NCI-H2029 (cell line): Measurements from ENCODE around the gene CCDC82.

Experiments
- DNase-seq: peaks from one replicate; lab custom pipeline; 2025; lab: John Stamatoyannopoulos, UW

Gene CCDC82

GRCh38 chr11:96361778-96362177, 27.9 kb downstream of the CCDC82 start:
- no peak for DNase-seq

GRCh38 chr11:96358321-96358720, 31.4 kb downstream of the CCDC82 start:
- DNase-seq = no peak

DNA sequence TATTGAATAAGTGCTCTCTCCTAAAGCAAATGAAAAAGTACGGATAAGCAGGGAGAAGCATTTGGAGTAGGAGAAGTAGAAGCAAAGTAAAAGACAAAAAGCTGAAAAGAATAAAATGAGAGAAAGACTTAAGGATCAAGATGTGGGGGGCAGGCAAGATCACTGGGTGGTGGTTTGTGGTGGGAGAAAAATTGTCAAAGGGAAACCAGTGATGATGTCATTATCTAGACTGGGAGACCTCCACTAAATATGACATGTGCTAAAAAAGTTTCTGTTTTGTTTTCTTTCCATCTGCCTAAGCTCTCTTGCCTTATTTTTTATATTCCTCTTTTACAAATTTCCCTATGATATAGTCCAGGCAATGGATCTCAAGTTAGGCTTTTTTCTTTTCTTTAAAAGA, 31.9 kb downstream of the CCDC82 start:
- DNase-seq = no peak

GRCh38 chr11:96356848-96357247, 32.9 kb downstream of the CCDC82 start:
- DNase-seq = no peak

GRCh38 chr11:96342961-96343711, 46.6 kb downstream of the CCDC82 start, which contains the start of gene MAML2:
TSS of gene MAML2 (minus strand) at chr11:96343195. CDS start at chr11:96341895, 1,300 bp downstream.
- peak; percentile 42 for DNase-seq

DNA sequence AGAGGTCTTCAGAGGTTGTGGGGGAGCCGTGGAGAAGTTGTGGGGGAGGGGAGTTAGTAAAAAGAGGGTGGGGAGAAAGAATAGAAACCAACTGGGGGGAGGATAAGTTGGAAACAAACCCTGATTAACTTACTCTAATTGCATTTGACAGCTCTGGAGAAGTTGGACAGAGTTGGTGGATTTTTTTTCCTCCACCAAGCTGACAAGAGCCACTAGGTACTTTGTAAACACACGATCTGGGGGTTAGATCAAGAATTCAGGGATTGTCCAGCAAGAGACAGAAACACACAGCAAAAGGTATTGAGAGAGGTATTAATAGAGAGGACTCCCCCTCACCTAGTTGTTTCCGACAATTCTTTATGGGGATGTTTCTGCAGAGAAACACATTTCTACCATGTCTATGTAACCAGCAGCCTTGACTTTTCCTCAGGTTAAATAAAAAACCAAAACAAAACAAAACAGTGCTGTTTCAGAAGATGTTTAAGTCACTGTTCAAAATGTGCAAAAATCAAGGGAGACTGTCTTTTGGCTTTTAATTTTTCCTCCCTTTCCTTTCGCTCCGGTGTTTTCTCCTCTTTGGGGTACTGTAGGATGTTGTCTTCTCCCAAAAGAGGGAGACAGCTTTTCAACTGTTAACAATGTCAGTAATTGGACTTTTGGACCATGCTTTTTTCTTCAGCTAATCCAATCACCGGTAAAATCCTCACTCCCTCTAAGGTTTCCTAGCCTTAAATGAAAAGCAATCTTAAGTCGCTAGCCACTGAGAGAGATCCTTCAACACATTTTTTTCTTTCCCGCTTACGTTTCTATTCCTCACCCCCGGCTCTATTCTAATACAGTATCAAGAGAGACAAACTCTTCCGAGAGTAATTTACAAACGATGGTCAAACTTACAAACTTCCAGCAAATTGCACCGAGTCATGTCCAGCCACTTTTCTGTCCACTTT, 47.4 kb downstream of the CCDC82 start:
- DNase-seq = no peak

DNA sequence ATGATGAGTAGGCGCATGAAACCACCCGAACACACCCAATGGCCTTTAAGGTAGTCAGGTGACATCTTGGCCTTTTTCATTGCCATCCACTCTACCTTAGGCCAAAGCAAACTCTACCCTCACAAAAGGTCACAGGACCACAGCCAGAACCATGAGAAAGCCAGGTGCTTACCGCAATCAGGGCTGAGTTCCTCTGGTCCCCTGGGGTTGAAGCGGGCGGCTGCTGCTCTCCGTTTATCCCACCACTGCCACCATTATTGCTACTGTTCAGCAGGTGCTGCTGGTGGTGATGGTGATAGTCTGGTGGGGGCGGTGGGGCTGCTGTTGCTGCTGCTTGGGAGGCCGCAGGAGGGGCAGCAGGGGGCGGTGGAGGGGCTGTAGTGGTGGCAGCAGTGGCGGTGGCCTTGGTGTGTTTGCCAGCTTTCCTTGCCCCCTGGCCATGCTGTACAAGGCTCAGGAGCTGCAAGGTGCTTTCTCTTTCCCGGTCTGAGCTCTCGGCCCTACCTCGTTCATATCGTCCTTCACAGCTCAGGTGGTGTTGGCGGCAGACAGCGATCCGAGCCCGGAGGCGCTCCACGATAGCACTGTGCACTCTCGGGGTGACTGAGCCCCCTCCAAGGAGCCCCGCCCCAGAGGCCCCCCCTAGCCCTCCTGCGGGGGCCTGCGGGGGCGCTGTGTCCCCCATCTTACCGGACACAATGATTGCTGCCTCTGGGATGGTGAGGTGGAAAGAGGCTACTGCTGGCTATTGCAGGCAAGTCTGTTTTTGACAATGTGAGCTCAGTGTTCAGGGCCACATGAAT, 48.3 kb downstream of the CCDC82 start:
- DNase-seq = no peak

DNA sequence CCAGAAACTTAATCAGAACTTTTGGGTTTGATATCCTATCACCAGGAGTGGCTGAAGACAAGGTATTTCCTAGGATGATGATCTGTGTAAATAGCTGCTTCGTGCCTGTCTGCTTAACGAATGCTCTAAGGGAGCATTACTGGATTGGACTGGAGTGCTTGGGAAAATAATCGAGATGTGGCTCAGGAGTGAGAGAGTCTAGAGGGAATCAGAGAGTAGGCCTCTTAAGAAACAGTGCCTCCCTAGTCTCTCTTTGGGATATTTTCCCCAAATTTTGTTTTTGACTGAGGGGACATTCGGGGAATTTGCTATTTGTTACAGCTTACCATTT, 49.2 kb downstream of the CCDC82 start:
- DNase-seq = no peak

DNA sequence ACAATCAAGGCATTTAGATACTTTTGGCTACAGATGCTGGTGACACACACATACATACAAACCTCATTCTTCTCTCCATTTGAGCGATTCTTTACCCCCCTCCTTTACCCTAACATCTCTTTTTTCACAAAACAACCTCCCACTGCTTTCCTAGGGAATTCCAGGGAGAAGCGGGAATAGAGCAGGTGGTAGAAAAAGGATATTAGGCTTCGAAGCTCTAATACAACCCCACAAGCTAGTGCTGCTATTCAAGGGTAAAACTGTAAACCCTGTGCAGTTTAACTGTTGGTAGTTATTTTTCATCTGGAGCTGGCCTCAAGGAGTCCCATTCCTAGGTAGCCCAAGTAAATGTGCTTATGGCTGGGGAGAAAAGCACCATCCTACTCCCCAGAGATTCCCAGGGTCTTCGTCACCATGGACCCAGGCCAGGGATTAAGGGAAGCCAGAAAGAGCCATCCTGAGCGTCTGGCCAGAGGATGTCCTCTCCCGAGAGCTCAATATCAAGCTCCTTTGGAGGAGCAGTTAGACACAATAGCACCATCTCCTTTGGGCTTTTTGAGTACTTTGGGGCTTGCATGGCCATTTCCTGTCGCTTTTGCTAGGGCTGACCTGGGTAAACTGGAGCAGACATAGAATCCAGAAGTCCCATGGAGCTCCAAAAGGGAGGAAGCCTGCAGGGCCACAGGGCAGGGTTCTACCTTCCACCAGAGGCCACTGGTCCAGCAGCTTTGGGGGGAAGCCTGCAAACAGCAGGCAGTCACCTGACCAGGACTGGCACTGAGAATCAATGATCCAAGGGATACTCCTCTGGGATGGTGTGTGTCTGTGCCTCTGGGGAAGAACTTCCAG, 49.8 kb downstream of the CCDC82 start:
- DNase-seq = no peak

- DNase-seq = no peak
Measured at GRCh38 chr11:96338910-96339705, 50.6 kb downstream of the CCDC82 start.

GRCh38 chr11:96337541-96338431, 51.9 kb downstream of the CCDC82 start:
- no peak for DNase-seq

- DNase-seq = no peak
Measured at GRCh38 chr11:96335388-96335787, 54.3 kb downstream of the CCDC82 start.

DNA sequence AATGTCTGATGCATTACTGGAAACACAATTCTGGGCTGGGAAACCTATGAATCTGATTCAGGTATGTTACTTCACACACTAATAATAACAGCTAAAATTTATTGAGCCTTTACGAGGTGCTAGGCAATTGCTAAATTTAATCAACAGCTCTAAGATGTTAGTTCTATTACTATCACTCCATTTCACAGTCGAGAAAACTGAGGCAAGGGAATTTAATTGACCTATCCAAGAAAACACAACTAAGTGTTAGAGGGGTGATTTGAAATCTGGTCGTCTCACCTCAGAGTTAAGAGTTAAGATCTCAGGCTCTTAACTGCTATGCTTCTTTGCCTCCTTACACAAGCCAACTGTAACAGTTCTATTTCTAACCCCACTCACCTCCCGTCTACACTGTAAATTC, 55.5 kb downstream of the CCDC82 start:
- DNase-seq = no peak

GRCh38 chr11:96333191-96333719, 56.5 kb downstream of the CCDC82 start:
- no peak for DNase-seq

DNA sequence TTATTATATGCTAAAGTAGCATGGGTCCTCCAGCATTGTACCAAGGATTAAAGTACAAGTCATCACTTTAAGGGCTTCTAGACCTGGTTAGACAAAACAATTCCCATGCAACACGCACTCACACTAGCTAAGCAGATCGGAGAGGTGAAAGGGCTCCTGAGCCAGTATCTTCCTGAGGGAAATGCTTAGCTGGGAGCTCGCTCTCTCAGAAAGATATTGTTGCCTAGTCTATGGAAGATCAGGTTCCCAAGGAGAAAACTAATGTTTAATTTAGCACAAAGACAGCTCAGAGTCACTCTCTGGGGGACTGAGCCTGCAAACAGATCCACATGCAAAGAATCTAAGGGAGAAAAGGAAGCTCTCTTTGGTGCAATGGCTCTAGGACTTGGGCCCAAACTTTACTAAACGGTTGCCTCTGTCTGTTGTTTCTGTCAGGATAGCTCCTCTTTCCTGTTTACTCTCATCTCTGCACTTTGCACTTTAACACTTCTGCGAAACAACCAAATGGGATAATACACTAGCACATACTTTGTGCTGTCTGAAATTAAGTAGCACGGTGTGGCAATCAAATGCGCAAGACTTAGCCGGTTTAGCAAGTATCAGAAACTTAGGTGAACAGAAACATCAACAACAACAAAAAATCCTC, 57.5 kb downstream of the CCDC82 start:
- no peak for DNase-seq

- DNase-seq = no peak
Measured at GRCh38 chr11:96331699-96332116, 58.0 kb downstream of the CCDC82 start.

GRCh38 chr11:96330511-96330859, 59.2 kb downstream of the CCDC82 start:
- no peak for DNase-seq

DNA sequence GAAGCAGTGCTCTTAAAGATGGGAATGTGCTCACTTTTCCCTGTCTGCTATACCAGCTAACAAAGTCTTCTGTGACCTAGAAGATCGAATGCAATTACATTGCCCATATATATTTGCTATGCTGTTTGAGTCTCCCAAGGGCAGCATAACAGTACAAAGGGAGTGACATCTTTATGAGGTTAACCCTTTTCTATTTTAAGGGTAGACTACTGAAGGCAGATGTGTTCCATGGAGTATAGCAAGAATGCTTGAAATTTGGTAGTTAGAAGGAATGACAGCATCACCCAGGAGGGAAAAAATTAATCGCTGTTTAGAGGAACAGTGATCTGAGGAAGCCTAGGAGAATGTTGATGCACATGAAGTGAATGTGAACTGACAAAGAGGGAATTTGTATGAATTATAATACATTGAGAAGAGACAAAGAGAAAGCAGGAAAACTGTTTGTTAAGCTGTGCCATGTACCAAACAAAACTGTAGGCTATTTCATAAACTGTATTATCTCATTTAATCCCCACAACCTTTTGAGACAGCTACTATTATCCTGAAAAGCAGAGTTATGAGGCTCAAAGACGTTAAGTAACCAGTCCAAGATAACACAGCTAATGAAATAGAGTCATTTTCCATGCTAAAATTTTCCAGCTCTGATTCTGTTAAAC, 59.7 kb downstream of the CCDC82 start:
- no peak for DNase-seq
